T47D (cell line): Measurements from ENCODE around the gene SLC35F2.
"Not testable (repeated sequence)": the region's sequence is repeated elsewhere in the genome, so short reads cannot be mapped to it uniquely, and the experiment has no call there.

Experiments used
- DNase-seq, 2 experiments: peaks; one replicate each; pipeline versions ENCODE4 v3.0.0 to v3.0.0-alpha.2; 2011 to 2012; ENCODE audit warnings: low read depth in 1 of 2, low spot score in 1 of 2
- JUND ChIP-seq: IDR thresholded peaks from 2 replicates; pipeline ENCODE4 v1.6.1; 2012; ENCODE audit warnings: low read depth
- in situ Hi-C: cut with HindIII; loops from 2 replicates; pipeline ENCODE4 v1.10.0; 2016; ENCODE audit warnings: low sequenced_read_pairs, low pct_unique_long_range_greater_than_20kb

The SLC35F2 gene

DNA sequence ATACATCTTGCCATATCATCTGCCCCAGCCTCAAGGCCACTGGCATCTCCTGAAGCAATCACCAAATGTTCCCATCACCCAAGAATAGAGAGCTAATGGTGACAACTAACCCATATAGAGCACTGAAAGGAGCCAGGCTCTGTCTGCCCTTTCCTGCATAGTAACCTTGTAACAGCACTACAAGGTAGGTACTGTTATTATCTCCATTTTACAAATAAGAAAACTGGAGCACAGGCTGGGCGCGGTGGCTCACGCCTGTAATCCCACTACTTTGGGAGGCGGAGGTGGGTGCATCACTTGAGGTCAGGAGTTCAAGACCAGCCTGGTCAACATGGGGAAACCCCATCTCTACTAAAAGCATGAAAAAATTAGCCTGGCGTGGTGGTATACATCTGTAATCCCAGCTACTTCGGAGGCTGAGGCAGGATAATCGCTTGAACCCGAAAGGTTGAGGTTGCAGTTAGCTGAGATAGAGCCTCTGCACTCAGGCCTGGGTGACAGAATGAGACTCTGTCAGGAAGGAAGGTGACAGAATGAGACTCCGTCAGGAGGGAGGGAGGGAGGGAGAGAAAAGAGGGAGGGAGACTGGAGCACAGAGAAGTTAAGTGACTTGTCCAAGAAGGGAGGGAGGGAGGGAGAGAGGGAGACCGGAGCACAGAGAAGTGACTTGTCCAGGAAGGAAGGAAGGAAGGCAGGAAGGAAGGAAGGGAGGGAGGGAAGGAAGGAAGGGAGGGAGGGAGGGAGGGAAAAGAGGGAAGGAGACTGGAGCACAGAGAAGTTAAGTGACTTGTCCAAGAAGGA is 2.2 kb downstream of the SLC35F2 start:
- peak in 1 of 2 experiments; percentile 37 for DNase-seq
- no peak for TF ChIP-seq JUND
- in situ Hi-C loops: no loop called here

DNA sequence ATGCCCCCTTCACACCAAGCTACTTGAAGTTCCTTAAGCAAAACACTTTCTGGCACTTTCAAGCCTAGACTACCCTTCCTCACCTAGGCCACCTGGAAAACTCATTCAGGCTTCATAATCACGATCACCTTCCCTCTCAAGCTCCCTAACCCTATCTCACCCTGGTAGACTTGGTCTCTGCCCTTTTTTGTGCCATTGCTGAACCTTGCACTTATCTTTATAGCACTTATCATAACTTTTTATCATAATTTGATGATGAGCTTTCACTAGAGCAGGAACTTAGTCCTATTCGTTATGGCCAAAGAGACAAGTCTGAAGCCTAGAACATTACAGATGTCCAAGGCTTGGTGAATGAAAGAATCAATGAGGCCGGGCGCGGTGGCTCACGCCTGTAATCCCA is 5.5 kb downstream of the SLC35F2 start:
- no peak for TF ChIP-seq JUND
- no peak for DNase-seq
- in situ Hi-C loops: no loop called here

GRCh38 chr11:107851704-107852310 is 6.8 kb downstream of the SLC35F2 start:
- DNase-seq: peak in 1 of 2 experiments; percentile 56
- in situ Hi-C loops: no loop called here
- no peak for TF ChIP-seq JUND

GRCh38 chr11:107849790-107850189 is 8.8 kb downstream of the SLC35F2 start:
- no peak for TF ChIP-seq JUND
- in situ Hi-C loops: no loop called here
- peak; percentile 23 to 81 for DNase-seq

- in situ Hi-C loops: no loop called here
- no peak for TF ChIP-seq JUND
- no peak for DNase-seq
Observed at GRCh38 chr11:107848345-107848744, 10.2 kb downstream of the SLC35F2 start.

- DNase-seq: no peak
- TF ChIP-seq JUND: no peak
- in situ Hi-C loops: no loop called here
Observed at GRCh38 chr11:107847184-107847583, 11.4 kb downstream of the SLC35F2 start.

GRCh38 chr11:107844041-107844440 is 14.5 kb downstream of the SLC35F2 start:
- in situ Hi-C loops: no loop called here
- no peak for DNase-seq
- no peak for TF ChIP-seq JUND

- in situ Hi-C loops: no loop called here
- TF ChIP-seq JUND: no peak
- DNase-seq: no peak
Observed at GRCh38 chr11:107842412-107843100, 16.0 kb downstream of the SLC35F2 start.

- no peak for TF ChIP-seq JUND
- in situ Hi-C loops: no loop called here
- peak in 1 of 2 experiments; percentile 54 for DNase-seq
Observed at GRCh38 chr11:107840129-107840484, 18.5 kb downstream of the SLC35F2 start.

- no peak for DNase-seq
- in situ Hi-C loops: no loop called here
- TF ChIP-seq JUND: no peak
Observed at GRCh38 chr11:107836851-107837250, 21.7 kb downstream of the SLC35F2 start.

DNA sequence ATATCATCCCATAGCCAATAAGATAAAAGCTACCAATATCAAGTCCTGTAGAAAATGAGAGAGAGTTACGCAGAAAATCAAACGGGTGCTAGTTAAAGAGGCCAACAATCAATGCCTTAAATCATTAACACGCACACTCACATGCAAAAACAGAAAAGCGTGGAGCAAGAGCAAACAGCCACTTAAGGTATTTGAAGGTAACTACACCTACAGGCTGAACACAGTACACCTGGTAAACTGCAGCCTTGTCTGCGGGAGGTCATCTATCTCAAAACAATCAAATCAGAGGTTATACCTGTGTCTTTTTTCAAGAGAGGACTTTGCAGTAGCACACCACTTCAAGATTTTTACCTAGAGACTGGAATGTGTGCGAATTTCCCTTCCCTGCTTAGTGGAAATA is 23.6 kb downstream of the SLC35F2 start:
- no peak for DNase-seq
- in situ Hi-C loops: no loop called here
- TF ChIP-seq JUND: no peak

GRCh38 chr11:107833926-107834325 is 24.7 kb downstream of the SLC35F2 start:
- in situ Hi-C loops, DNase-seq: not testable (repeated sequence)

DNA sequence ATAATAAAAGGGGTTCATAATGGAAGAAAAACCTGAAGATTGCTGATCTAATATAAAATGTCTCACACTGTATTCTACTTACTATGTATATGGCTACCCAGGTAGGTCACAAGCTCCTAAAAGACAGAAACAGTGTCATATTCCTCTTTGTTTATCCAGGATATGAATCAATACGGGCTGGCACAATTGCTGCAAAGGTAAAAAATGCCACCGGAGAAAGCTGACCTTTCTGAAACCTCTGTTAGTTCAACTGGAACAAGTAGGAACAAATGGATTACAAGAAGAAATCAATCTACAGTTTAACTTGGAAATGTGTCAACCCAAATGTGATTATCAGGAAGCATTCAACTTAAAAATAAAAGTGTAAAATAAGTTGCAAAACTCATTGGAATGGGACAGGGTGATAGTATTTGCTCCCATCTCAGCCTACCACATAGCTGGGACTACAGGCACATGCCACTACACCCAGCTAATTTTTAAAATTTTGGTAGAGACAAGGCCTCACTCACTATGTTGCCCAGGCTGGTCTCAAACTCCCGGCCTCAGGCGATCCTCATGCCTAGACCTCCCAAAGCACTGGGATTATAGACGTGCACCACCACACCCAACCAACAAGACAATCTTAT is 27.6 kb downstream of the SLC35F2 start:
- in situ Hi-C loops: no loop called here
- no peak for TF ChIP-seq JUND

More for the DNA sequence above, 27.6 kb downstream of the SLC35F2 start:
- DNase-seq: peak in 1 of 2 experiments; percentile 60
